WTC11 (cell line): ENCODE data around the gene GTF2H1.

Experiments
- FOXP1 ChIP-seq: sonication (generic); formaldehyde crosslinking; IDR thresholded peaks from 2 replicates; pipeline ENCODE4 v1.8.0; 2022; ENCODE audit warnings: missing genetic modification reagents, mild to moderate bottlenecking, moderate library complexity, borderline replicate concordance
- TF ChIP-seq, protein P1 (sequence below): fragments of 200-600 bp; IDR thresholded peaks from 2 replicates; pipeline ENCODE4 v1.8.0; 2022; ENCODE audit warnings: antibody characterized with exemption
- TF ChIP-seq, protein P2 (sequence below): sonication (generic); formaldehyde crosslinking; IDR thresholded peaks from 2 replicates; pipeline ENCODE4 v1.8.1; 2023; ENCODE audit warnings: mild to moderate bottlenecking, missing genetic modification reagents

DNA sequence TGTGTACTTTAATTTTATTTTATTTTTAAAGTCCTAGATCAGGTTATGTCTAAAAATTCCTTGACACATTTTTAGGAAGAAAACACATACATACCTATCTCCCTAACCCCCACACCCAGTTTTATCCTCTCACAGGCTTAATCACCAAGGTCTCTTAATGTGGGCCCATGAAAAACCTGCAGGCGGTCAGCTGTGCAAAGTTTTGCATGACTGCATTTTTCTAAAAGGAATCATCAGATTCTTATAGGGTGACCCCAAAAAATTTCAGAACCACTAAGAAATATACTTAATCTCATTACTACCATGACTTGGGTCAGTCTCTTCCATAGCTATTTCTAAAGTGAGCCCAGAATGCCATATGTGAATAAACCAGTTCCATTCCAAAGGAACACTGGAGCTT is 36.5 kb upstream of the GTF2H1 start:
- TF ChIP-seq, protein P1, sequence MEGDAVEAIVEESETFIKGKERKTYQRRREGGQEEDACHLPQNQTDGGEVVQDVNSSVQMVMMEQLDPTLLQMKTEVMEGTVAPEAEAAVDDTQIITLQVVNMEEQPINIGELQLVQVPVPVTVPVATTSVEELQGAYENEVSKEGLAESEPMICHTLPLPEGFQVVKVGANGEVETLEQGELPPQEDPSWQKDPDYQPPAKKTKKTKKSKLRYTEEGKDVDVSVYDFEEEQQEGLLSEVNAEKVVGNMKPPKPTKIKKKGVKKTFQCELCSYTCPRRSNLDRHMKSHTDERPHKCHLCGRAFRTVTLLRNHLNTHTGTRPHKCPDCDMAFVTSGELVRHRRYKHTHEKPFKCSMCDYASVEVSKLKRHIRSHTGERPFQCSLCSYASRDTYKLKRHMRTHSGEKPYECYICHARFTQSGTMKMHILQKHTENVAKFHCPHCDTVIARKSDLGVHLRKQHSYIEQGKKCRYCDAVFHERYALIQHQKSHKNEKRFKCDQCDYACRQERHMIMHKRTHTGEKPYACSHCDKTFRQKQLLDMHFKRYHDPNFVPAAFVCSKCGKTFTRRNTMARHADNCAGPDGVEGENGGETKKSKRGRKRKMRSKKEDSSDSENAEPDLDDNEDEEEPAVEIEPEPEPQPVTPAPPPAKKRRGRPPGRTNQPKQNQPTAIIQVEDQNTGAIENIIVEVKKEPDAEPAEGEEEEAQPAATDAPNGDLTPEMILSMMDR: no peak
- TF ChIP-seq, protein P2, sequence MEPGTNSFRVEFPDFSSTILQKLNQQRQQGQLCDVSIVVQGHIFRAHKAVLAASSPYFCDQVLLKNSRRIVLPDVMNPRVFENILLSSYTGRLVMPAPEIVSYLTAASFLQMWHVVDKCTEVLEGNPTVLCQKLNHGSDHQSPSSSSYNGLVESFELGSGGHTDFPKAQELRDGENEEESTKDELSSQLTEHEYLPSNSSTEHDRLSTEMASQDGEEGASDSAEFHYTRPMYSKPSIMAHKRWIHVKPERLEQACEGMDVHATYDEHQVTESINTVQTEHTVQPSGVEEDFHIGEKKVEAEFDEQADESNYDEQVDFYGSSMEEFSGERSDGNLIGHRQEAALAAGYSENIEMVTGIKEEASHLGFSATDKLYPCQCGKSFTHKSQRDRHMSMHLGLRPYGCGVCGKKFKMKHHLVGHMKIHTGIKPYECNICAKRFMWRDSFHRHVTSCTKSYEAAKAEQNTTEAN (CRISPR knock-in tag): no peak
- TF ChIP-seq FOXP1: no peak
